SK-MEL-5 (cell line): ENCODE results near the gene DHX58. TPM values are rescaled to one million over a fixed set of nuclear protein-coding genes. Genes with fewer than 3 reads are reported as not detected.

ENCODE experiments used
- DNase-seq: peaks from one replicate; pipeline ENCODE4 v3.0.0-alpha.2; 2016; ENCODE audit warnings: low read depth, low spot score
- in situ Hi-C: cut with HindIII; loops from 2 replicates; pipeline ENCODE4 v1.10.0; 2016; ENCODE audit warnings: low sequenced_read_pairs, high pct_unique_total_duplicates, low pct_unique_long_range_greater_than_20kb
- total RNA-seq: library from RNA; depleted of rRNA; stranded (reverse); fragments of >200 nt; shearing (Covaris generic); gene quantifications from 2 replicates; pipeline ENCODE4 v1.2.3, GENCODE V29; 2014

DHX58 gene
- total RNA-seq, 1 experiment from 2014 or later: 7.0 TPM

DNA sequence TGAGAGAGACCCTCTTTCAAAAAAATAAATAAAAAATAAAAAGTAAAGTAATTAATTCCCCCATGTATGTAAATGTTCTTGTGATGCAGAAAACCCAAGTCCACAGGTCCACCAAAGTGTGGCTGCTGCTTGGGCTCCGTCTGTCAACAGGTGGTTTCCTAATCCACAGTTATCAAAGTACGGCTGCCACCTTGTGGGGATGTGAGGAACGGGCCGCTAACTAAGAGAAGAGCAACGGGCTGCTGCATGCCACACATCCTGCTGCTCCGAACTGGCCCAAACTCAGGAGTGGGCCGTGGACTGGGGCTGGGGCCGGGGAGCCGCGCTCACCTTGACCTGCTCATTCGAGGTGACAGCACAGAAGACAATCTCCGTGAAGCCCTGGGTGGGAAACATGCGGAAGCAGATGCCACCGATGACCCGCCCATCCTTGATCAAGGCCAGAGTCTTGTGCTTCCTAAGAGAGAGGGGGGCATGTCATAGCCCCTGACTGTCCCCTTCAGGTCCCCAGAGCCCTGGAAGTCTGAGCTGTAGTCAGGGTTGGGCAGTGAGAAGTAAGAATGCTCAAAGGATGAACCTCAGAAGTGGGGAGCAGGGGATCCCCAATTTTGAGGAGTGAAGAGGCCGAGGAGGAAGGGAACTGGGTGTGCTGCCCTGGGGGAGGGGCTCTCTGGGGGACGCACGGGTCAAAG lies 4.3 kb upstream of the DHX58 start:
- DNase-seq: peak; percentile 88
- in situ Hi-C loops: no loop called here

GRCh38 chr17:42114118-42114517 lies 1.6 kb upstream of the DHX58 start:
- no peak for DNase-seq
- in situ Hi-C loops: no loop called here

DNA sequence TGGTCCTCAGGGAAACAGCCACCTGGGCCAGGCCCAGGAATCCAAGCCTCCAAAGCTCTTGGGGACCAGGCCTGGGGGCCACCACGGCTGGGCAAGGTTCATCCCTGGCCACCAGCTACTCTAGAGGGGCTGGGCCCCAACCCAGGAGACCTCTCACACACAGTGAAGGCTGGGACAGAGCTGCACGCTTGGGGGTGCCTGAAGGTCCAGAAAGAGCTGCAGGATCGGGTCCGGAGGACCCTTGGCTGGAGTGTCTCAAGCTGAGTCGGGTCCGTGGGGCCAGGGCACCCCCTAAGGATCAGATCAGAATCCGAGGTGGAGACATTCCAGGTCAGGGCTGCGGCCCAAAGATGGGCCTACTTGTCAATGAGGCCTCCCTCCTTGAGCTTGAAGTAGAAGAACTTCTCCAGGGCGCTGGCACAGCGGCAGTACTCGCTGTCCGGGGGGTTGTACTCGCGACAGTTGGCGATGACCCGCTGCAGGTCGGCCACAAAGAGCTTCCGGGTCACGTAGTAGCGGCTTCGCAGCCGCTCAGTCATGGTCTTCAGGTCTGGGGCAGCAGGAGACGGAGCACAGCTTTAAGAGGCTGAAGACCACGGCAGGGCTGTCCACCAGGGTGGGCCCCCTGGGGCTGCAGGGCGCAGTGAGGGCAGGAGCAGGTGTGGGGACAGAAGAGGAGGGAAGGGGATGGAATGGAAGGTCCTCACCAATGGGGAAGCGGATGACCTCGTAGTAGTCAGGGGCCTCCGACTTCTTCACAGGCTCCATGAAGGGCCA lies 967 bp upstream of the DHX58 start:
- DNase-seq: no peak
- in situ Hi-C loops: no loop called here

GRCh38 chr17:42111871-42112551 lies 503 bp downstream of the DHX58 start:
- in situ Hi-C loops: no loop called here
- peak; percentile 31 for DNase-seq

DNA sequence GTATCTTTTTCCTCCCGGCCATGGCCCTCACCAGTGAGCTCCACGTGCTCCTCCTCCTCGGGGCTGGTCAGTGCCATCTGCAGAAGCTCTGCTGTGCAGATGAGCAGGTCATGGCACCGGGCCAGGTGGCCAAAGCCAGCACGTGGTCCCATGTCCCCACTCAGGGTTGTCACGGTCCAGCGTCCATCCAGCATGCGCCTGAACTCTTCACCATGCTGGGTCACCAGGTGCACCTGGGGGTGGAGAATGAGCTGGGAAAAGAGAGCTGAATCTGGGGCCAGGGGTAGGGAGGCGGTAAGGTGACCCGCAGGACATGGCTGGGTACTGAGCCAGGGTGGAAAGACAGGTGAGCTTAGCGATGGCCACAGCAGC lies 1.3 kb downstream of the DHX58 start:
- no peak for DNase-seq
- in situ Hi-C loops: no loop called here

GRCh38 chr17:42110301-42111264 lies 1.9 kb downstream of the DHX58 start:
- in situ Hi-C loops: no loop called here

GRCh38 chr17:42109086-42109485 lies 3.4 kb downstream of the DHX58 start:
- no peak for DNase-seq
- in situ Hi-C loops: no loop called here

More at GRCh38 chr17:42110301-42111264, 1.9 kb downstream of the DHX58 start:
- no peak for DNase-seq

GRCh38 chr17:42107597-42108576 lies 4.6 kb downstream of the DHX58 start:
- DNase-seq: peak; percentile 85
- in situ Hi-C loops: no loop called here

- DNase-seq: no peak
- in situ Hi-C loops: no loop called here
These were observed 5.4 kb downstream of the DHX58 start for GRCh38 chr17:42107124-42107523.

DNA sequence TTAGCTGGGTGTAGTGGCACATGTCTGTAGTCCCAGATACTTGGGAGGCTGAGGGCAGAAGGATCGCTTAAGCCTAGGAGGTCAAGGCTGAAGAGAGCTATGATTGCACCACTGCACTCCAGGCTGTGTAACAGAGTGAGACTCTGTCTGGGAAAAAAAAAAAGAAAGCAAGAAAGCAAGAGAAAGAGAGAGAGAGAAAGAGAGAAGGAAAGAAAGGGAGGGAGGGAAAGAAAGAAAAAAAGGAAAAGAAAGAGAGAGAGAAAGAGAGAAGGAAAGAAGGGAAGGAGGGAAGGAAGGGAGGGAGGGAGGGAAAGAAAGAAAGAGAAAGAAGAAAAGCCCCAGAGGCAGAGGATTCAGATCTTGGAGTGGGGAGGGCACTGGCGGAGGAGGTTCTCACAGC lies 6.5 kb downstream of the DHX58 start:
- DNase-seq: no peak
- in situ Hi-C loops: no loop called here

- in situ Hi-C loops: no loop called here
- no peak for DNase-seq
These were observed 8.2 kb downstream of the DHX58 start for GRCh38 chr17:42104264-42104663.

DNA sequence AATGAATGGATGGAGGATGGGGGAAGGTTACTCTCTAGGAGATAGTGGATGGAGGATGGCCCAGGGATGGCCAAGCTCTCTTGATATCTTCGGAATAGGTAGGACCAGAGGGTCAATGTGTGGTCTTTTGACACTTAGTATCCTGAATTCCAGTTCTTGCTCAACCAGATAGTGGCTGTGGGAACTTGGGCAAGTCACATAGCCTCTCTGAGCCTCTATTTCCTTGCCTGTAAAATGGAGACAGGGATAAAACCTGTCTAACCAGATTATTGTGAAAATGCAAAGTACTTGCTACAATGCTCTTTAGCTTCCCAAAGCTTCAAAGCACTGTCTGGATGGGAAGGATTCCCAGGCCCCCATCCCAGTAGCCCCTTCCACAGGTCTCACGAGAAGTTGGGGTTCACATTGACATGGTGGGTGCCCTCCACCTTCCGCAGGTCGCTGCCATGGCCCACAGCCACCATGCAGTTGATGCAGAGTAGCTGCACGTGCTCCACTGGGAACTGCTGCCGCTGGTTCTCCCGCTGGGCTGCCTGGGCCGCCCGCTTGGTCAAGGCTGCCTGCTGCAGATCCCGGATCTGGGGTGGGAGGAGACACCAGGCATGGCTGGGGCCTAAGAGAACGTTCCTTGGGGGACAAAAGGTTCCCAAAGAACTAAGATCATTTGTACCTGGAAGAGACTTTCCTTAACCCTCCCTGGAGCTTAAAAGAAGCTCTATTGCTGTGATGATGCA lies 9.1 kb downstream of the DHX58 start:
- in situ Hi-C loops: no loop called here
- DNase-seq: no peak

- in situ Hi-C loops: no loop called here
These were observed 10.8 kb downstream of the DHX58 start for GRCh38 chr17:42101513-42102292.

DNA sequence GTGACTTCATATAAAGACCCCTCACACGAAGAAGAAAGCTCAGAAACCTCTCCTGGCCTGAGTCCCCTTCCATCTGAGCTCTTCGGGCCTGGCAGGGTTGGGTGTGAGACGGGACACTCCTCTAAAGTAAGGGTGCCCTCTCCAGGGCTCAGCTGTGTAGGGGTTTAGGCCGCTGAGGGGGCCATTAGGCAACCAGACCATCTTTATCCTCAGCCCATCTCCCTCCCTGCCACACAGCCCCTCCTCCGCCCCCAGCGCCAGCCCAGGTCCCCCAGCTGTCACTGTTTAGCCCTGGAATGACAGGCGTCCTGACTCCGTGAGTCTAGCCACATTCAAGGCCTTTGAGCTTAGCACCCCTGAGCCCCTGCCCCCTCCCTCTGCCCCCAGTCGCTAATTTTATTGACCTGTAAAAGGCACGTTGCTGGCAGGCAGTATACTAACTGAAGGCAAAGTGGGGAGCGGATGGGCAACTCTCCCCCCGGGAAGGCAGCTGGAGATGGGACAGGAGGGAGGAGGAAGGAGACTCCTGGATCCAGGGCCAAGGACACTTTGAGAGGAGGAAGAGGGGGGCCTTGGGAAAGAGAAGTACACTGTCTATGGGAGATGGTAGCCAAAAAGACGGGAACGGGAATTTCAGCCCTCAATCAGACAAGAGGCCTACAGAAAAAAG lies 13.6 kb downstream of the DHX58 start:
- DNase-seq: no peak
- in situ Hi-C loops: no loop called here

More at GRCh38 chr17:42101513-42102292, 10.8 kb downstream of the DHX58 start:
- DNase-seq: peak; percentile 85
